CD4-positive, alpha-beta T cell treated with Interleukin-4 for 4 hours (primary cell): ENCODE data around the gene ADGRL3.
"Not testable (repeated sequence)": the region's sequence is repeated elsewhere in the genome, so short reads cannot be mapped to it uniquely, and the experiment has no call there.

ENCODE experiments used
- DNase-seq: peaks from one replicate; pipeline ENCODE4 v3.0.0-alpha.2; 2020

The ADGRL3 gene

DNA sequence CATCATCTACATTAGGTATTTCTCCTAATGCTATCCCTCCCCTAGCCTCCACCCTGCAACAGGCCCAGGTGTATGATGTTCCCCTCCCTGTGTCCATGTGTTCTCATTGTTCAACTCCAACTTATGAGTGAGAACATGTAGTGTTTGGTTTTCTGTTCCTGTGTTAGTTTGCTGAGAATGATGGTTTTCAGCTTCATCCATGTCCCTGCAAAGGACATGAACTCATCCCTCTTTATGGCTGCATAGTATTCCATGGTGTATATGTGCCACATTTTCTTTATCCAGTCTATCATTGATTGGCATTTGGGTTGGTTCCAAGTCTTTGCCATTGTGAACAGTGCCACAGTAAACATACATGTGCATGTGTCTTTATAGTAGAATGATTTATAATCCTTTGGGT, 7.0 kb downstream of the ADGRL3 start:
- DNase-seq, result not testable (repeated sequence)

DNA sequence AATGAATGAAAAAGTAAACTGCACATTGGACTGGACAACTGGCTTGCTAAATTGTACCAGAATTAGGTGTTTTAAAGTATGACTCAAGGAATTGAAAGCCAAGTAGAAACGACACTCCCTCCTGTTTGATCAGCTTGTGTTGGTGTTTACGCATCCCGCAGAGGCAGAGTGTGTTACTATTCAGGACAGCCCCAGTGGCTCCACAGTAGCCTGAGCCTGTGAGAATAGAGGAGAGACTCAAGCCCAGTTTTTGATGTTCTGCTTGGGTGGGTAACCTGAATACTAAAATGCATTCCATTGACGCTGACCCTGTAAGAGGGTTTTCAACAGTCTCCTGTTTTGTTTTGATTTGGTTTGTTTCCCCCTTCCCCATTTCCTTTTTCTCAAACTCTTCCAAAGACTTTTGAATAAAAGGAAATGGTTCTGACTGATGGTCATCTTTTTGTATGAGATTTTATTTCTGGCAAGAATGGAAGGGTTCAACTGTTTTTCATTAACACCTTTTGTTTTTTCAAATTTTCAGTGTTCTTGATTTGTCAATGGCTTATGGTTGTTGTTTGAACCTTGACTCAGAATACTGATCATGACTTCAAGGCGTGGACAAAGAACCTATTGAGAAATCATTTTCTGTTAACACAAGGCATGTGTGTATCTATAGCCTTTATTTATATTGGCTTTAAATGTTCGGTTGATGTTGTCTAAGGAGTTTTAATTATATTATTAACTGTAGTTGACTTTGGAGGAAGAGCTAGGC, 10.2 kb downstream of the ADGRL3 start:
- DNase-seq, result no peak

DNA sequence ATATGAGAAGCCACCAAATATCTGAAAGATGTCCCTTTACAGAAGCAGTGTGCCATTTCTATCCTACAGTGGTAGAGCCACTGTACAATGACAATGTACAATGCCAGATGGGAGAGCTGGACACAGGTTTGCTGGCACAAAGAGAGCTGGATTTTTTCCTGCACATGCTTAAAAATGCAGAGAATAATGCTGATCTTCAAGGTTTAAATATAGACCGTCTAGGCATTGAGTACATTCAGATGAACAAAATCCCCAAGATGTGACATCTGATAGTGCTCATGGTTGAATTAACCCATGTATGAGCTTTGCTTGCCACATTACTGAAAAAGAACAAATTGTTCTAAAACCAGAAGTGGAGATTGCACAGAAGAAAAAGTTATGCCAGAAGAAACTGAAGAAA, 11.7 kb downstream of the ADGRL3 start:
- DNase-seq, result no peak

DNA sequence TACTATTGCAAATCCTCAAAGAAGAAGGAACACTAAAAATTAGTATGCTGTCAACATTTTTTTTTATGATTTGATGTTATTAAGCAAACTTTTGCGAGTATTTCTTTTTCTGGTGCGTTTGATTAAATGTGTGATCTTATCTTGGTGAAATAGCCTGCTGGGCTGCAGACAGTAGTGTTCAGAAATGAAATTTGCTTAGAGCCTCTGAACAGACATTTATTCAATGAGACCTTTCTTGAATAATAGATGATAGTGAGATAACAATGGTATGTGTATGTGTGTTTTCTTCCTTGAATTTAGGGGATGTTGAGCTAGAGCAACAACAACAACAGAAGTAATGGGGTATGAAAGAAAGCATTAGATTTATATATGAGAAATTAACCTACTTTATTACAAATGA, 12.7 kb downstream of the ADGRL3 start:
- DNase-seq, result no peak

DNA sequence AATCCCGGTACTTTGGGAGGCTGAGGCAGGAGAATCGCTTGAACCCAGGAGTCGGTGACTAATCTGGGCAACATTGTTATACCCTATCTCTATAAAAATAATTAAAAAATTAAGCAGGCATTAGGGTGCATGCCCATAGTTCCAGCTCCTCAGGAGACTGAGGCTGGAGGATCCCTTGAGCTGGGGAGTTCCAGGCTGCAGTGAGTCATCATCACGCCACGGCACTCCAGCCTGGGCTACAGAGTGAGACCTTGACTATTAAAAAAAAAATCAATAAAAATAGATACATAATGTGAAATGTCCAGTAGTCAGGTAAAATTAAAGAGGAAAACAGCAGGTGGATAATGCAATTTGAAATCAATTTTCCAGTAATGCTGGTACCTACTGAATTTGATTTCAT, 14.6 kb downstream of the ADGRL3 start:
- no peak for DNase-seq

DNA sequence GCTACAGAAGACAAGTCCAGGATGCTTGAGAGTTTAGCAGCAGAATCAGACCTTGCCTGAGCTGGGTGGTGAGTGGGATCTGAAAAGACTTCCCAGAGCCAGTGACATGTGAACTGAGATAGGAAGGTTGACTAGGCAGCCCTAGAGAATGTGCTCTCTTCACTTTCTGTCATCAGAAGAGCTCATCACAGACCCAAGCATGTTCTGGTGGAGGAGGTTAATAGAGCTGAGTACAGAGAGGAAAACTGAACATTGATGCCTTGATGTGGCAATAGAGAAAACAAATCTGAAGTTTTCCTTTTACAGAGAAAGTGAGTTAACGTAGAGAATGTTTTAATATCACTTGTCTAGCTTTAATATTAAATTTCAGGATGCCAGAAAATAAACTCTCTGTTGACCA, 17.1 kb downstream of the ADGRL3 start:
- no peak for DNase-seq

DNA sequence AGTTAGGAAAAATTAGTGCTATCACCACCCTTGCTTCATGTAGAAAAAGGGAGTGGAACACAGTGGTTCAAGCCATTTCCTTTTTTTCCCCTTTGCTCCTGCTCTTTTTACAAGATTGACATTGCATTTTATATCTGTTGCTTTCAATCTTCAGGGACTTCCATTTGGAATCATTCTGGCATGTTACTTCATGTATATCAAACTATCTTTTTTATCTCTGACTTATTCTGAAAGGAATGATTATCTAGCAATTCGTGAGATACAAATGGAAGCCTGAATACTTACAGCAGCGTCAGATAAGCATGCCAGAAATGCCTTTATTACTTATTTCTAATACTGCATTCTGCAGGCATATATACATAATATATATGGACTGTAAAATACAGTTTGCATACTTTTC, 20.4 kb downstream of the ADGRL3 start:
- no peak for DNase-seq

DNA sequence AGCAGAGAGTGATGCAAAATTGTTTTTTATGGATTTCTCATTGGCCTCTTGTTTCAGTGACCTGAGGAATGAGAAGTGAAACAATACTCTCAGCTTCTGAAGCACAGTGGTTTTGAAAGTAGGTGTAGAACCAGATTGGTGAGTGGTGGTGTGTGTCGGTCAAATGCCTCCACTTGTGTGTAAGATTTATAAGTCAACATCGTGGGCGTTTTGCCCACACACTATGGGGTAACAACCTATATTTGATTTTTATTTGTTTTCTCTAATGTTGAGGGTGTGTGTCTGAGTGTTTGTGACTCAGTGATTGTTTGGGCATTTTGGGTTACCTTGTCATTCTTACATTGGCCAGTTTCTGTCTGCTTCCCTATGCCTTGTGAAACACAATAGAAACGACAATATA, 23.3 kb downstream of the ADGRL3 start:
- DNase-seq, result no peak

DNA sequence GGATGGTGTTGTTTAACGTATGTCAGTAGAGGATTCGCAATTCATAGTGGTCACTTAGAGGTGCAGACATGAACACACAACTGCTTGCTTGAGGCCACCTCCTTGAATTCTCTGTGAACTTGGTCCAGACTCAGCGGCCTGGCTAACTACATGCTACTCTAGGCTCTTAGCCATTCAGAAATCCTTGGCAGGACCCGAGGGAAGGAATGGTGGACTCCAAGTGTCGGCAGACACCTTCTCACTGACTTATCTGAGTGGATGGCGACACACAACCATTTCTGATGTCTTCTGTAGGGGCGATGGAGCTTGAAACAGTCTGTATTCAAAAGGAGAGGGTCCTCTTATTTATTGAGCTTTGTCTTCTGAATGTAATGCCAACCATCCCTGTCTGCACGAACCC, 24.4 kb downstream of the ADGRL3 start:
- no peak for DNase-seq

DNA sequence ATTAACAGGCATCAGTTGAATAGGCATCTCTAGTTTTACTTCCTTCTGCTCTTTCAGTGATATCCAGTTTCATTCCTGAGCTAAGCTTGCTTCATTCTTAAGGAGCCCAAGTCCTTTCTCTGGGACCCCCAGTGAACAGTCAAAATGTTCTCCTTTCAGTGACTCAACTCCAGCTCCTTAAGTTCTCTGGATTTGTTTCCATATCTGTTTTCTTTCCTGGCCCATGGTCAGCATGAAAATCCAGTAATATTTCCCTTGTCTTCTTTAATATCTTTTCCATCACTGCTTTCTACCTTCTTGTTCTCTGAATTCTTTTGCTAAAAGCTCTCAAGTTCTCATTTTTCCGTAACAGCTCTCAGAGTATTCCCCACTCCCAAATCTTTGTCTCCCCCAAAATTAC, 25.5 kb downstream of the ADGRL3 start:
- no peak for DNase-seq

DNA sequence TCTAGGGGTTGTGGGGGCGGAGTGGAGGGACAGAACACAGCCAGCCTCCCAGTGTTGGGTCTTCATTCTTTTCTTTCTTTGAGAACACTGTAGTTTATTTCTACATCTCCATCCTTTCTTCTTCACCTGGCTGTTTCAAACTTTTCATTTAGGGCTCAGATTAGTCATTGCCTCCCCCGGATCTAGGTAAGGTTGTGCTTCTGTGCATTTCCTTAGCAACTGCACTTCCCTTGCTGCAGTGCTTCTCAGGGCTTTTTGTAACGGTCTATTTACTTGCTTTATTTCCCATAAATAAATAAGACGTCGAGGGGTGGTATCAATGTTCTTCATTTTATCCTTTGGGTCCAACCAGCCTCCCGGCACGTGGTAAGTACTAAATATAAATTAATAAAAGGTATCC, 31.3 kb downstream of the ADGRL3 start:
- DNase-seq, result no peak

DNA sequence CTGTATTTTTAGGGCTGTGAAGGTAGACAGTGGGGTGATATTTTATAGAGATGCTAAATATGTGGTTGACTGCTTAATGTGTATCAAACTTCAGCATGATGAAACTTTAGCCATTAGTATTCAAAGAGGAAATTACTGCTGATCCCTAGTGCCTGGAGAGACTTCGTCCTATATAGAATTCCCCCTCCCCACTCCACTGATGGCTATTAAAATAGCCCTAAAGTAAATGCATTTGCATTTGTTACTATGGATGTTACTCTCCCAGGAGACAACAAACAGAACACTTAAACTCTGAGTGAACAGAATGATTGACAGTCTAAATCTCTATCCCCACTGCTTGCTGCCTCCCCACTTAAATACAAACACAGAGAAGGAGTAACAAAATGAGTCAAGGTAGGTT, 39.1 kb downstream of the ADGRL3 start:
- DNase-seq, result no peak

DNA sequence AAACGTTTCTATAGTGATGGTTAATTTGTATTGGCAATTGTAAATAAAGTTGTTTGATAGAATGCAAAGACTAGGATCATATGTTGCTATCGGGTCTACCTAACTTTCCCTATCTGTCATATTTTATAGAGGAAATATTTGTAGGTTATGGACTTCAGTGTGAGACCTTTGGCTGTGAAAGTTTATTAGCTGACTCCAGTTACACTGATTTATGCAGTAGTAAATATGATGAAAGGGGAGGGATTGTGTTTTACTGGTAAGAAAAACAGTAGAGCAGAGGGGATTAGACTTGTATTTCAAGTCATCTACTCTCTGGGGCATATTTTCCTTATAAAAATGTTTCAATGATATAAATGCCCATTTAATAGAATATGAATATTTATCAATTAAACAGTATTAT, 43.8 kb downstream of the ADGRL3 start:
- no peak for DNase-seq

DNA sequence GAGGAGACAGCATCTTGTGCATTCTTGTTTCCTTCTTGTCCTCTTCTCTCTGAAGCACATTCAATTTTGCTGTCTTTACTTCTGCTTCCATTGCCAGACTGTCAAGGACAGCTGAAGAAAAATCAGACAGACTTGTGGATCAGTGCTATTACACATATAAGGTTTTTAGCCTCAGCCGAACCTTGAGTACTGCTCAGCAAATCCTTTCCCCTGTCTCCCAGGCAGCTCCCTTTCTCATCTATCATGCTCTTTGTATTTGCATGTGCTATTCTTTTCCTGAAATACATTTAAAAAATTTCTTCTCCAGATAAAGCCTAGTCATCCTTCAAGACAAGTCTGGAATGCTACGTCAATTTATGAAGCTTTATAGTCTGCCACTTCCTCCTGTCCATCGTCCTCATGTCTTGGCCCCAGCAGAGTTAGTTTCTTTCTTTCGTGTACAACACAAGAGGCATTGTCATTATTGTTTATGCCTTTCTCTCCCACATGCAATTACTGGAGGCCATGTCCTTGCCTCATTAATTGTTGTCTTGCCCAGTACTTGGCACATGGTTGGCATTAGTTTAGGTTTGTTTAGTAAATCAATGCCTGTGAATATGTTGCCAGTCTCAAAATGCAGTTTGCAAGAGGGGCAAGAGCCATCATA, 45.1 kb downstream of the ADGRL3 start:
- DNase-seq, result no peak

DNA sequence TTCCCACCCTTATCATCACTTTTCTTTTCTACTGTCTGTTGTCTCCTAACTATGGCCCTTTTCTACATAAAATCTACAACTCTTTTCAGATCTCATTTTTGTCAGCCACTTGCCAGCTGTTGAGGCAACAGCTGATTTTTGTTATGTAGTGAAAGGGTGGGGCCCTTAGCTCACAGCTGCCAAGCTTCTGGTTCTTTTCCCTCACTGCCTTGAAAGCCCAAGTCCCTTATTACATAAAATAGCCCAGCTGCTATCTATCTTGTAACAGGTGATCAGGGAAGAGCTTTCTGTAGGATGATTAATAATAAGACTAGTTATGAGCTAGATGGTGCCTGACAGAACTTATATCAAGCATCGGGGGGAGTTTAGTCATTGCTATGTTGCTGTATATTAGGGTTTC, 45.9 kb downstream of the ADGRL3 start:
- no peak for DNase-seq

DNA sequence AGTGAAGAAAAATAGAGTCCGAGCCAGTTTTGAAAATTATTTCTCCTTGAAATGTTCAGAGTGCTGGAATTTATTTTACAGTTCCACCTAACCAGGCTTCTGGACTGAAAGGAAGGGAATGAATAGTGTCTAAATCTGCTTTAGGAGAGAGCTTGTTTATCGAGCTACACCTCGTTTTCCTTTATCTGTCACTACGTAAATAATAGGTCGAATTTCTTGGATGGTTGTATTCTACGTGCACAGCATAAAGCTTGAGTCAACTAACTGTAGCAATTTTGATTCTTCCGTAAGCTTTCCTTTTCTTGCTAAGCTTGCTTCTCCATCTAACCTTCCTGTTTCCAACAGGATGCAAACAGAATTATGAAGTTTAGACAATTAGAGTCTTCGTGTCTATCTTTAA, 48.6 kb downstream of the ADGRL3 start:
- DNase-seq, result no peak

DNA sequence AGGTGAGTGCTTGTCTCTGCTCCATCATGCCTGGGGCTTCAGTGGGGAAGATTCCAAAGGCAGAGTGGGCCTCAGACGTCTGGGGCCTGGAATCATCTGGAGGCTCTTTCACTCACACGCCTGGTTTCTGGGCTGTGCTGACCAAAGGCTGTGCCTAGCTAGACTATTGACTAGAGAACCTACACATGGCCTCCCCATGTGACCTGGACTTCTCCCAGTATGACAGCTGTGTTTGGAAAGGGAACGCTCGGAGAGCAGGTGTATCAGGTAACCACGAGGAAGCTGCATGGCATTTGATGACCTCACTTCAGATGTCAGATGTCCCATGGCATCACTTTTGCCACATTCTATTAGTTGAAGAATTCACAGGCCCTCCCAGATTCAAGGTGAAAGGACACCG, 51.0 kb downstream of the ADGRL3 start:
- DNase-seq, result no peak

DNA sequence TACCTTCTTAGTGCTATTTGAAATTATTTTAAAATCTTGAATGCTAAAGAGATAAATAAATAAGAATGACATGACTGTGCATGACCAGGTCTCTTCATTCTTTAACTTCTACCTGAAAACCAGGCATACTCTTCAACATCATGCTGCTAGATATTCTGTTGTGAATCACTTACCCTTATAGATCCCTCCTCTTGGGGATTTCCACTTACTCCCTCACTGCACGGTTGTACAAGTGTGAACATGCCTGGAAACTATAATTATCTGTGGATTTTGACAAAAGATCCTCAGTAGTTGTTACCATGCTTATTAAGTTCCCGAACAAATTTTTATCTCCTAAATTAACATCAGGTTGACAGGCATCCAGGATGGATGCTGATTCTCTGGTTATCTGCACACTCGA, 54.3 kb downstream of the ADGRL3 start:
- no peak for DNase-seq

DNA sequence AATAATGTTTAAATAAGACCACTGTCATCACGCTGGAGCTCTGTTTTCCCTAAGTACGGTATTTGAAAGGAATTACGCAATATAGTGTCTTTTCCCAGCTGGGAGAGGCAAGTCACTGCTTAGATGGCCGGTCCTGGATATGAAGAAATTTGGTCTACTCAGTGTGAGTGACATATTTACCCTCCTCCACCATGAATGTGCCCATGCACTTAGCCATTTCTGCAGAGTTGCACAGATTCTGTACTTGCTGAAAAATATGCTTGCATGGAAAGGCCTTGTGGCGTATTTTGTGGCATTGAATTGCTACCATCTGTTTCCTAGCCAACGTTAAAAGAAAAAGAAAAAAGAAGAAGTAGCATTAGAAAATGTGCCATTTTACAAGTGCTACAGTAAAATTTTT, 73.1 kb downstream of the ADGRL3 start:
- DNase-seq, result no peak

DNA sequence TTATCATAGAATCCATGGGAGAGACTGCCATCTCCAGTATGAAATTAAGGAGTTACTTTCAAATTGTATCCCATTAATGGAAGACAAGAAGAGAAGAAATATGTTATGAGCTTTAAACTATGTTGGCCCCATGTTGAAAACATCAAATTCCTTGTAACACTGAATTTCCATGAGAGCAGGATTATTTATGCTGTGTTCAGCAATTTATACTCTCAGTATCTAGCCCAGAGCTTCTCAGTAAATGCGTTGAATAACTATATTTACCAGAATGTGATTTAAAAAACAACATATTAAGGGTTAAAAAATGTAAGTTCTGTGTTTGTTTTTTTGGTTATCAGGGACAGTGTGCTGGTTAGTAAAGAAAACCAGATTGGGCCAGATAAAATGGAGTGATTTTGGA, 74.2 kb downstream of the ADGRL3 start:
- no peak for DNase-seq

DNA sequence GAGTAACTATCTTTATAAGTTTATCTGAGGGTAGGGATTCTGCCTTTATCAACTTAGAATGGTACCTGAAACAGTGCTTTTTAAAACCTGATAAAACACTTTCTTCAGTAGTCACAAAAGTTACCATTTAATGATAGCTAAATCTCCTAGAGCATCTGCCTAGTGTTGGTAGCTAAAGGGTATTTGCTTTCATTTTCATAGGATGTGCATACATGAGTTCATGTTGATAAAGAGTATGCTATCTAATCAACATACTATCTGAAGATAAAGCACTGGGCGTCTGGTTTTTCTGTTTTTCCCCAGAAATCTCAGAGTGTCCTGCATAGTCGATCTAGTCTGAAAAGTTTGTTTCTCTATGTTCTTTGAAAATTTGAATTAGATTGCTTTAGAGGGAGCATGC, 75.1 kb downstream of the ADGRL3 start:
- DNase-seq, result no peak

DNA sequence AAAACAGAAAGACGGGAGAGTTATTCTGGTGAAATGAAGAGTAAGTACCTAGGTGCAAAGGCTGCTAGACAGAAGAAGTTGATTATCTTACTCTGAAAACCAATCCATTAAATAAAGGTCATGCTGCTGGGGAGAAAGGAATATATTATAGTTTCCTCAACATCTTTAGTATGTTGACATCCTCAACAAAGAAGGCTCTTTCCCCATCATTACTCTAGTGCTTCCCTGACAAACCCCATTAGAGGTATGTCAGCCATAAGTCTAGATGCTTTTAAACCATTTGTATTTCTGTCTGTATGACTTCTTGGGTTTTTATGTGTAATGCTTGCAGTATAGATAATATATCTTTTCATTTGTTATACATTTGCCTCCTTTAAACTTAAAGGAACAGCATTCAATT, 75.9 kb downstream of the ADGRL3 start:
- DNase-seq, result no peak

DNA sequence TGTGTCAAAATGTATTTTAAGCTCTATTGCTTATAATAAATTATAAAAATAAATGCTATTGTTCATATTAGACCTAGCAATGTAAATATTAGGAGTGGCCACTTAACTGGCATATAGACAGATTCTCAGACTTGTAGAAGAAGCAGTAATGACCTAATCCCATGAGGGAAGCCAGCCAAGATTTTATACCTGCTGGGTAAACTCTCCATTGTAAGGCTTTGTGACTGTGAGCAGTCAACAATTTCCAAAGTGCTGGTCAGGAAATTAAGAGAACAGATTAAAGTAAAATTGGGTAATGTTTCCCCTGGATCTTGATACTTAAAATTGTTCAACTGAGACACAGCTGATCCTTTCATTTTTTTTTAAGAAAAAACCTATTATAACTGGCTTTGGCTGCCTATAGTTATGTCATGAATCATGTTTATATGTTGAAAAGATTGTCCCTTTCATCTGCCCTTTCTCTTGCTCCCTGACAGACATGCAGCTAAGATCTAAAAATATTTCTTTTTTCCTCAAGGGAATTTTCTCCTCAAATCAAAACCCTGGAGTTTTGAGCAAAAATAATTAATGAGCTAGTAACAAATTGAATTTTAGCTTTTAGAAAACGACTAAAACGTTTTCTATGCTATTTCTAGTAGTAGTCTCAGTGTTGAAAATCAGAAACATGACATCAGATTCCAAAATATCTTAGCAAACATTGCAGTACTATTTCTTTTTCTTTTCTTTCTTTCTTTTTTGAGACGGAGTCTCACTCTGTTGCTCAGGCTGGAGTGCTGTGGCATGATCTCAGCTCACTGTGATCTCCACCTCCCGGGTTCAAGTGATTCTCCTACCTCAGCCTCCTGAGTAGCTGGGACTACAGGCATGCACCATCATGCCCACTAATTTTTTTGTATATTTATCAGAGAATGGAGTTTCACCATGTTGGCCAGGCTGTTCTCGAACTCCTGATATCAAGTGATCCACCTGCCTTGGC, 77.9 kb downstream of the ADGRL3 start:
- DNase-seq, result no peak

DNA sequence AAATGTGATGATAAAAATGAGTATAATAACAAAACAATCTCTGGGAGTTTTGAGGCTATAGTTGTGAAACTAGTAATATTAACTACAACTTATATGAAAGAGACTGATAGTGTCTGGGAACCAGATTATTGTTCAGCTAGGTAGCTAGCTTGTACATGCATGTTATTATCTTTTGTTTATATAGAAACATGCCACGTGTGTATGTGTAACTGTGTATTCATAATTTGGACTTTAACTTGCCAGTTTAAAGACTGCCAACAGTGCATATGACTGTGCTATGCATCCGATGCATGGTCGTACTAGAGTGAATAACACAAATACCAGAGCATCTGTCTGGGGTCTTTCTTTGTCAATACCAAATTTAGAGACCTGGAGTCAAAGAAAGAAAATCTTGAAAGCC, 92.2 kb downstream of the ADGRL3 start:
- no peak for DNase-seq
